Suprapubic skin (tissue), 4 donors: ENCODE data around the gene NOTCH4. TPM values are rescaled to one million over a fixed set of nuclear protein-coding genes. Genes with fewer than 3 reads are reported as not detected.
A peak's percentile ranks its signal among the peaks of the same experiment; 100 is the strongest.
"Not testable (repeated sequence)": the region's sequence is repeated elsewhere in the genome, so short reads cannot be mapped to it uniquely, and the experiment has no call there.

Experiments
- DNase-seq, 2 donors: peaks; one replicate each; pipeline ENCODE4 v3.0.0-alpha.2; 2019; ENCODE audit warnings: low spot score in 2 of 2
- H3K27ac ChIP-seq: fragments of 200-600 bp; sonication (generic); one replicate; pipeline ENCODE4 v1.5.1; 2019
- H3K27me3 ChIP-seq: fragments of 200-600 bp; sonication (generic); one replicate; pipeline ENCODE4 v1.5.1; 2019
- H3K36me3 ChIP-seq: fragments of 200-600 bp; sonication (generic); one replicate; pipeline ENCODE4 v1.5.1; 2019
- H3K4me1 ChIP-seq: fragments of 200-600 bp; sonication (generic); one replicate; pipeline ENCODE4 v1.5.1; 2019
- H3K4me3 ChIP-seq: fragments of 200-600 bp; sonication (generic); one replicate; pipeline ENCODE4 v1.5.1; 2019; ENCODE audit warnings: mild to moderate bottlenecking
- H3K9me3 ChIP-seq: fragments of 200-600 bp; sonication (generic); one replicate; pipeline ENCODE4 v1.5.1; 2019
- CTCF ChIP-seq, 2 donors: fragments of 200-600 bp in 1 of 2; fragments of 450-650 bp in 1 of 2; sonication (generic) in 1 of 2; IDR thresholded peaks; one replicate each; pipeline ENCODE4 v1.5.1; 2016 to 2019; ENCODE audit warnings: antibody characterized with exemption in 2 of 2, mild to moderate bottlenecking in 1 of 2, moderate library complexity in 1 of 2
- EP300 ChIP-seq: sonication (generic); formaldehyde crosslinking; IDR thresholded peaks from one replicate; pipeline ENCODE4 v1.6.1; 2017; ENCODE audit warnings: antibody characterized with exemption
- POLR2A ChIP-seq, 2 donors: fragments of 450-650 bp; IDR thresholded peaks; one replicate each; pipeline ENCODE4 v1.6.1; 2017; ENCODE audit warnings: antibody characterized with exemption in 2 of 2, mild to moderate bottlenecking in 2 of 2, moderate library complexity in 2 of 2
- POLR2AphosphoS5 ChIP-seq, 3 donors: sonication (generic); formaldehyde crosslinking; IDR thresholded peaks; one replicate each; pipeline ENCODE4 v1.6.1; 2017; ENCODE audit warnings: antibody characterized with exemption in 3 of 3
- WGBS: methylation state at CpG from one replicate; pipeline ENCODE4 v1.1.5; 2018; 5-methylcytosine and 5-hydroxymethylcytosine counted together
- total RNA-seq, 4 donors: library from RNA; depleted of rRNA; stranded (reverse); fragments of >200 nt; gene quantifications; one replicate each; pipeline ENCODE4 v1.1.0, GENCODE V29; 2016

NOTCH4 gene
- total RNA-seq, 4 donors from 2014 or later, result 5.3 to 22.0 (median 10.2) TPM

GRCh38 chr6:32194825-32195651 is 28.8 kb downstream of the NOTCH4 start:
- no peak for DNase-seq
- H3K4me3 ChIP-seq, result peak overlapping the region; percentile 88
- peaks cover 54% of the 10 kb centered on the region for H3K4me1 ChIP-seq
- no peaks in the 10 kb centered on the region for H3K9me3 ChIP-seq
- 13% methylated on average over 15 of the region's 15 CpGs for WGBS
- H3K36me3 ChIP-seq, result no peaks in the 10 kb centered on the region
- TF ChIP-seq CTCF (IDR thresholded peaks at IDR 0.05) (peak in 1 of 2 donors; percentile 30), POLR2A (IDR thresholded peaks at IDR 0.05) (peak in 1 of 2 donors; percentile 62), EP300 (no peak), POLR2AphosphoS5 (IDR thresholded peaks at IDR 0.05) (peak in 1 of 3 donors; percentile 3)
- H3K27ac ChIP-seq, result peak overlapping the region; percentile 99
- no peaks in the 10 kb centered on the region for H3K27me3 ChIP-seq

DNA sequence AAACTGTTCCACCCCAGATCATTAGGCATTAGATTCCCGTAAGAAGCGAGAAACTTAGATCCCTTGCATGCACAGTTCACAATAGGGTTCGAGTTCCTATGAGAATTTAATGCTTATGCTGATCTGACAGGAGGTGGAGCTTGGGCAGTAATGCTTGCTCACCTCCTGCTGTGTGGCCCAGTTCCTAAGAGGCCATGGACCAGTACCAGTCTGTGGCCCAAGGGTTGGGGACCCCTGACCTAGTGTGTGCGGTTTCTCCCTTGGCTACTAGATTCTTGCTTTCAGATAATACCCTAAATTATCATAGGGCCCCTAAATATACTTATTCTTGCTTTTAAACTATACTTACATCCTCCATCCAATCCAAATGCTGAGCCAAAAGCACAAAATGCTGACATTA is 29.5 kb downstream of the NOTCH4 start:
- DNase-seq, result no peak
- no peaks in the 10 kb centered on the region for H3K9me3 ChIP-seq
- H3K4me1 ChIP-seq, result peaks cover 54% of the 10 kb centered on the region
- TF ChIP-seq EP300 (no peak), POLR2A (IDR thresholded peaks at IDR 0.05) (no peak), CTCF (IDR thresholded peaks at IDR 0.05) (no peak)
- H3K4me3 ChIP-seq, result no peak overlapping the region
- WGBS, result 89% methylated on average over 4 of the region's 4 CpGs
- H3K36me3 ChIP-seq, result no peaks in the 10 kb centered on the region
- H3K27me3 ChIP-seq, result no peaks in the 10 kb centered on the region
- H3K27ac ChIP-seq, result peak overlapping the region; percentile 99

GRCh38 chr6:32193096-32193495 is 30.8 kb downstream of the NOTCH4 start:
- Histone ChIP-seq H3K4me3 (peak overlapping the region; percentile 61), H3K4me1 (peaks cover 66% of the 10 kb centered on the region)
- 73% methylated on average over 13 of the region's 13 CpGs for WGBS

DNA sequence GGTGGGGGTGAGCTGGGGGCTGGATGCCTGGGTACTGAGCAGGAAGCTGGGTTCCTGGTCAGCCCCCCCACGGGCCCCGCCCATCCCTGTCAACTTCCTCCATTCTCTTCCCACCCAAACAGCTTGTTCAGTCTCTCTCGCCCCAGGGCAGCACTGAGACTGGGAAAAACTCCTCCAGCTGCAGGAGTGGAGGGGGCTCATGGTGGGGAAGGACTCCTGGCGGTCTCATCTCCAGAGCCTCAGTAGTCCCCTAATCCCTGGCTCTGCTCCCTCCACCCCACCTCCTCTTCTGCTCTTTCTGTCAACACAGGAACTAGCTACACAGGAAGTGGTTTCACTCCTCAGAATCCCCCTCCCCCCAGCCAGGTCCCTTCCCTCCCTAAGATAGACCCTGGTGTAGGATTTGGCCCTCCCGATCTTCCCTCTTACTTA is 31.2 kb downstream of the NOTCH4 start, which contains the start of gene GPSM3:
TSS of gene GPSM3 (minus strand) at position 36 of the 432 bp plus-strand sequence. CDS start 130 bp downstream, outside the sequence.
- H3K27me3 ChIP-seq, result no peaks in the 10 kb centered on the region
- peaks cover 5% of the 10 kb centered on the region for H3K36me3 ChIP-seq
- H3K4me3 ChIP-seq, result peak within 1 kb of the TSS; percentile 61
- WGBS, result 39% methylated on average over 5 of the region's 5 CpGs
- peaks cover 71% of the 10 kb centered on the region for H3K4me1 ChIP-seq
- no peaks in the 10 kb centered on the region for H3K9me3 ChIP-seq
- TF ChIP-seq POLR2A (IDR thresholded peaks at IDR 0.05), result no peak
- no peak for TF ChIP-seq EP300
- TF ChIP-seq POLR2AphosphoS5 (IDR thresholded peaks at IDR 0.05), result no peak
- no peak for TF ChIP-seq CTCF (IDR thresholded peaks at IDR 0.05)
- no peak for DNase-seq
- H3K27ac ChIP-seq, result peak within 1 kb of the TSS; percentile 89

More at GRCh38 chr6:32193096-32193495, 30.8 kb downstream of the NOTCH4 start:
- H3K27ac ChIP-seq, result peak overlapping the region; percentile 89
- not testable (repeated sequence) for DNase-seq, H3K9me3 ChIP-seq, H3K36me3 ChIP-seq, H3K27me3 ChIP-seq

GRCh38 chr6:32191696-32192607 is 31.9 kb downstream of the NOTCH4 start:
- H3K27me3 ChIP-seq, result no peaks in the 10 kb centered on the region
- 70% methylated on average over 15 of the region's 15 CpGs for WGBS
- DNase-seq, result peak in 1 of 2 donors; percentile 67
- no peak for TF ChIP-seq POLR2AphosphoS5 (IDR thresholded peaks at IDR 0.05)
- no peak for TF ChIP-seq CTCF (IDR thresholded peaks at IDR 0.05)
- TF ChIP-seq POLR2A (IDR thresholded peaks at IDR 0.05), result no peak
- peaks cover 72% of the 10 kb centered on the region for H3K4me1 ChIP-seq
- peak overlapping the region; percentile 61 for H3K4me3 ChIP-seq
- no peaks in the 10 kb centered on the region for H3K9me3 ChIP-seq
- peak overlapping the region; percentile 89 for H3K27ac ChIP-seq
- H3K36me3 ChIP-seq, result peaks cover 12% of the 10 kb centered on the region
